Brain microvascular endothelial cell (primary cell): Measurements from ENCODE around the gene FAM234B.
A peak's percentile ranks its signal among the peaks of the same experiment; 100 is the strongest.

Experiments used
- DNase-seq: peaks from one replicate; pipeline ENCODE4 v3.0.0-alpha.2; 2020
- H3K27ac ChIP-seq: fragments of 250-450 bp; sonication (Bioruptor Pico); 2 replicates; pipeline ENCODE4 v1.5.1; 2020; ENCODE audit warnings: mild to moderate bottlenecking, moderate library complexity
- H3K27me3 ChIP-seq: fragments of 250-450 bp; sonication (Bioruptor Pico); replicated peaks from 2 replicates; pipeline ENCODE4 v1.5.1; 2020; ENCODE audit warnings: mild to moderate bottlenecking
- H3K36me3 ChIP-seq: fragments of 250-450 bp; sonication (Bioruptor Pico); replicated peaks from 2 replicates; pipeline ENCODE4 v1.5.1; 2020; ENCODE audit warnings: mild to moderate bottlenecking
- H3K4me3 ChIP-seq: 2 replicates; pipeline ENCODE4 v1.5.1; 2011; ENCODE audit warnings: low read depth, mild to moderate bottlenecking, control low read depth, low read length, moderate library complexity
- in situ Hi-C: cut with HindIII; loops from 2 replicates; pipeline ENCODE4 v1.10.0; 2017; ENCODE audit warnings: low sequenced_read_pairs, low pct_ligation_motif_present
- TF ChIP-seq, protein P1 (sequence below): IDR thresholded peaks from 2 replicates; pipeline ENCODE4 v1.5.1; 2011; ENCODE audit warnings: low read depth, mild to moderate bottlenecking, moderate library complexity, low read length, control low read depth, inconsistent platforms; ENCODE audit errors: missing control alignments

The FAM234B gene

DNA sequence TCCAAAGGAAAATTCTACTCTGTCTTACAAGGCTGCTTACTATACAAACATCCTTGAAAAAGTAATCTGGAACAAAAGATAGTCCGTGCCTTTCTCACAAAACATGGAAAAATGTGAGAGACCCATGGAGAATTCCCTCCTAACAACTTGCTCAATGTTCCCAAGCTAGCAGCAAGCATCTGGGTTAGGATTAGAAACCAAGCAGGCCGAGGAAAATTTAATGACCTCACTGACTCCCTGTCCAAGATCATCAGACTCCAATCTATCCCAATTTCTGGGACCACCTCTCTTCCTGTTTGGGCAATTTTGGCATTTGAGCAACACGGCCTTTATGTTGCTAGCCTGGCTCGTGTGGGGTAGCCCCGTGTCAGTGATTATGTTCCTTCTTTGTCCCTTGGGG is 77.4 kb downstream of the FAM234B start:
- in situ Hi-C loops = no loop called here
- no peaks in the 10 kb centered on the region for H3K36me3 ChIP-seq
- TF ChIP-seq, protein P1, sequence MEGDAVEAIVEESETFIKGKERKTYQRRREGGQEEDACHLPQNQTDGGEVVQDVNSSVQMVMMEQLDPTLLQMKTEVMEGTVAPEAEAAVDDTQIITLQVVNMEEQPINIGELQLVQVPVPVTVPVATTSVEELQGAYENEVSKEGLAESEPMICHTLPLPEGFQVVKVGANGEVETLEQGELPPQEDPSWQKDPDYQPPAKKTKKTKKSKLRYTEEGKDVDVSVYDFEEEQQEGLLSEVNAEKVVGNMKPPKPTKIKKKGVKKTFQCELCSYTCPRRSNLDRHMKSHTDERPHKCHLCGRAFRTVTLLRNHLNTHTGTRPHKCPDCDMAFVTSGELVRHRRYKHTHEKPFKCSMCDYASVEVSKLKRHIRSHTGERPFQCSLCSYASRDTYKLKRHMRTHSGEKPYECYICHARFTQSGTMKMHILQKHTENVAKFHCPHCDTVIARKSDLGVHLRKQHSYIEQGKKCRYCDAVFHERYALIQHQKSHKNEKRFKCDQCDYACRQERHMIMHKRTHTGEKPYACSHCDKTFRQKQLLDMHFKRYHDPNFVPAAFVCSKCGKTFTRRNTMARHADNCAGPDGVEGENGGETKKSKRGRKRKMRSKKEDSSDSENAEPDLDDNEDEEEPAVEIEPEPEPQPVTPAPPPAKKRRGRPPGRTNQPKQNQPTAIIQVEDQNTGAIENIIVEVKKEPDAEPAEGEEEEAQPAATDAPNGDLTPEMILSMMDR = no peak
- no peak for DNase-seq
- H3K27me3 ChIP-seq = no peaks in the 10 kb centered on the region
- no peak overlapping the region for H3K27ac ChIP-seq
- no peak overlapping the region for H3K4me3 ChIP-seq

- TF ChIP-seq, protein P1 = no peak
- in situ Hi-C loops = no loop called here
- Histone ChIP-seq H3K4me3 (no peak overlapping the region), H3K27me3 (no peaks in the 10 kb centered on the region), H3K36me3 (no peaks in the 10 kb centered on the region), H3K27ac (no peak overlapping the region)
- DNase-seq = peak; percentile 66
These were observed 80.7 kb downstream of the FAM234B start for GRCh38 chr12:13124656-13125505.

- TF ChIP-seq, protein P1 = no peak
- no peaks in the 10 kb centered on the region for H3K27me3 ChIP-seq
- H3K27ac ChIP-seq = no peak overlapping the region
- no peak for DNase-seq
- no peak overlapping the region for H3K4me3 ChIP-seq
- in situ Hi-C loops = no loop called here
- H3K36me3 ChIP-seq = no peaks in the 10 kb centered on the region
These were observed 81.8 kb downstream of the FAM234B start for GRCh38 chr12:13125996-13126395.

- H3K27ac ChIP-seq = no peak overlapping the region
- H3K27me3 ChIP-seq = no peaks in the 10 kb centered on the region
- TF ChIP-seq, protein P1 = no peak
- in situ Hi-C loops = no loop called here
- no peaks in the 10 kb centered on the region for H3K36me3 ChIP-seq
- H3K4me3 ChIP-seq = no peak overlapping the region
- DNase-seq = no peak
These were observed 82.3 kb downstream of the FAM234B start for GRCh38 chr12:13126494-13126893.

- Histone ChIP-seq H3K36me3 (no peaks in the 10 kb centered on the region), H3K4me3 (no peak overlapping the region), H3K27me3 (no peaks in the 10 kb centered on the region), H3K27ac (no peak overlapping the region)
- TF ChIP-seq, protein P1 = no peak
- no peak for DNase-seq
- in situ Hi-C loops = no loop called here
These were observed 83.3 kb downstream of the FAM234B start for GRCh38 chr12:13127444-13127843.
